Activated CD4-positive, CD25-positive, alpha-beta regulatory T cell treated with anti-CD3 and anti-CD28 coated beads, Interleukin-2, amount 50 U/mL, for 16 hours (primary cell): ENCODE results near the gene TUBA4A.
A peak's percentile ranks its signal among the peaks of the same experiment; 100 is the strongest.
"Not testable (repeated sequence)": the region's sequence is repeated elsewhere in the genome, so short reads cannot be mapped to it uniquely, and the experiment has no call there.

Experiments used
- DNase-seq: peaks from one replicate; pipeline ENCODE4 v3.0.0-alpha.2; 2020; ENCODE audit warnings: low read depth, low spot score

The TUBA4A gene

DNA sequence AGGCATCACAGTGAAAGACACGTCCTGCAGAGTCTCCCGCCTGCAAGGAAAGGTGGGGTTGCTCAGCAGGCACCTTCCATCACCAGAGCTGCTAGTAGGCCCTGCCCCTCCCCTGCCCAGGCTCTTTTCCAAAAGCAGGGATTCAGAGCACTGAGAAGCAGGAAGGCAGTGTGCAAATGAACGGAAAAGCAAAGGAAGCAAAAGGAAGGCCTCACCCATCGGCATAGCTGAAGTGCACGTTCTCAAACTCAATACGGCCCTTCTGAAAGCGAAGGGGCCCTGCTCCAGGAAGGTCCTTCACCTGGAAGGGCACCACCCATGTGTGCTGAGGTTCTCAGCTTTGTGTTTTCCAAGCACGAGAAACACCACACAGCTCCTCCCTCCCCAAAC is 40.7 kb downstream of the TUBA4A start:
- no peak for DNase-seq

DNA sequence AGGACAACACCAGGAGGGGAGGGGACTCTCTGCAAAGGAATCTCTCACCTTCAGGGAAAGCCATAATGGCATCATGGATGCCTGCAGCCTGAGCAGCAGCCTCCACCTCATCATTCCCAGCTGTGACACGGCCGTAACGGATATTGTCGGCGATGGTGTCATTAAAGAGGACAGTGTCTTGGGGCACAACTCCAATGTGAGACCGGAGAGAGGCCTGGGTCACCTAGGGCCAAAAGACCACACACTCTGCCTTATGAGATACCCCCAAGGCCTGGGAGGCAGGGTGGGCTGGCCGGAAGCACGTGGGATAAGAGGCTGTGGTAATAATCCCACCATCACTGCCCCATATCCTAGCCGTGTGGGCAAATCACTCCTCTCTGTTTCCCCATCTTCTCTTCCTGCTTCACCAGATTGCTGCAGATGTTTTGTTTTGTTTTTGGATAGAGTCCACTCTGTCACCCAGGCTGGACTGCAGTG is 42.8 kb downstream of the TUBA4A start:
- DNase-seq = no peak

GRCh38 chr2:219210196-219210885 is 43.4 kb downstream of the TUBA4A start:
- no peak for DNase-seq

- no peak for DNase-seq
Observed at GRCh38 chr2:219209236-219210195, 44.2 kb downstream of the TUBA4A start.

- no peak for DNase-seq
Observed at GRCh38 chr2:219207884-219208740, 45.6 kb downstream of the TUBA4A start.

- DNase-seq = no peak
Observed at GRCh38 chr2:219207134-219207883, 46.4 kb downstream of the TUBA4A start.

DNA sequence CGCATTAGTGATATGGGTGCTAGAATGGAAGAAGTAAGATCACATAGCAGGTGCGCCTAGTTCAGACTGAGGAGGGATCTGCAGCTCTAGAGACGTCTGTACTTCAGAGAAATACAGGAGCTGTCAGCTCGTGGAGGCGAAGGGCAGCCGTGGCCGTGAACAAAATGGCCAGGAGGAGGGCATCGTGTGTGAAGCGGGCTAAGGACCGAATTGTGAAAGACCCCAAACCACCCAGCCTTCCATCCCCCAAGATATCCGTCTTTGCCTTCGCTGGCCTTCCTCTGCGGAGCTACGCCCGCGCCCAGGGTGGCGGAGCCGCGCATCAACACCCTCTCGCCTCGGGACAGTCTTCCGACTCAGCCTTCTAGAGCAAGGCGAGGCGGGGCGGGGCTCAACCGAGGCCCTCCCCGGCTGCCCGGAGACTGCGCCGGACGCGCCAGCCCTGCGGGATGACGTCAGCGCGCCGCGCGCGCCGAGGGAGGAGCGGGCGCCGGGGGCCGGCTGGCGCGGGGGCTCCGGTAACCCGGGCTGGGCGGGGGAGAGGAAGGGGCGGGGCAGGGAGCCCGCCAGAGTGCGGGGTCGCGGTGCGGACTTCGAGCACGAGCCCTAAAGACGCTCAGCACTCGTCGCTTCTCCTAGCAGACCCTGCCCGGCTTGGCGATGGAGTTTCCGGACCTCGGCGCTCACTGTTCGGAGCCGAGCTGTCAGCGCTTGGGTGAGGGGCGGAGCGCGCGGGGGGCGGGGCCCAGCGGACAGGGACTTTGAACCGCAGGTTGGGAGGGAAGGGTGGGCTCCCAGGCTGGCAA is 47.2 kb downstream of the TUBA4A start, which contains the start of gene ZFAND2B:
TSS of gene ZFAND2B (plus strand) at position 455 of the 806 bp plus-strand sequence. CDS start at position 661, 206 bp downstream.
- peak; percentile 89 for DNase-seq

GRCh38 chr2:219205981-219206327 is 47.8 kb downstream of the TUBA4A start:
- DNase-seq = no peak

DNA sequence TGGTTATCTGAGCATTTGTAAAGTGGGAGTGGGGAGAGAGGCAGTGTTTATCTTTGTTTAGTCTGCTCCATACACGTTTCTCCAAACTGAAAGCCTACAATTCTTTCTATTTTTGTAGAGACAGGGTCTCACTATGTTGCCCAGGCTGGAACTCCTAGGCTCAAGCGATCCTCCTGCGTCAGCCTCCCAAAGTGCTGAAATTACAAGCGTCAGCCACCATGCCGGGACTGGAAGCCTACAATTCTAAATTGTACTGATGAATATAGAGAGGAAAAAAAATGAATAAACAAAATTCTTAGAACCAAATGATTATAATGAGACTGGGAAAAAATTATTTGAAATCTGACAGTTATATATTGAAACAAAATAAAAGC is 48.6 kb downstream of the TUBA4A start:
- DNase-seq = no peak

DNA sequence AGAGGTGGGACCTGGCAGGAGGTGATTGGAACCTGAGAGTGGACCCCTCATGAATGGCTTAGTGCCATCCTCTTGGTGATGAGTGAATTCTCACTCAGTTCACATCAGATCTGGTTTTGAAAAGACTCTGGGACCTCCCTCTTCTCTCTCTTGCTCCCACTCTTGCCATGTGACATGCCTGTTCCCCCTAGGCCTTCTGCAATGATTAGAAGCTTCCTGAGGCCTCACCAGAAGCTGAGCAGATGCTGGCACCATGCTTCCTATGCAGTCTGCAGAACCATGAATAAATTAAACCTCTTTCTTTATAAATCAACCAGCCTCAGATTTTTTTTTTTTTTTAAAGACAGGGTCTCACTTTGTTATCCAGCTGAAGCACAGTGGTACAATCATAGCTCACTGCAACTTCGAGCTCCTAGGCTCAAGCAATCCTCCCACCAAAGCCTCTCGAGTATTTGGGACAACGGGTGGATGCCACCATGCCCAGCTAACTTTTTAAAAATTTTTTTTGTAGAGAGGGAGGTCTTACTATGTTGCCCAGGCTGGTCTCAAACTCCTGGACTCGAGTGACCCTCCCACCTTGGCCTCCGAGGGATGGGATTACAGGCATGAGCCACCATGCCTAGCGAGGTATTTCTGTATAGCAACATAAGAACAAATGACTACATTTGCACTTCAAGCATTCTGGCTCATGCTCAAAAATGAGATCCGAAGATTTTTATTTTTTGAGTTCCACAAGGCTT is 49.1 kb downstream of the TUBA4A start:
- no peak for DNase-seq

- DNase-seq = not testable (repeated sequence)
Observed at GRCh38 chr2:219201331-219201730, 52.4 kb downstream of the TUBA4A start.

- DNase-seq = not testable (repeated sequence)
Observed at GRCh38 chr2:219200502-219201326, 53.0 kb downstream of the TUBA4A start.
